OCI-LY3 (cell line): ENCODE measurements around the gene ZSWIM8.
"Not testable (repeated sequence)": the region's sequence is repeated elsewhere in the genome, so short reads cannot be mapped to it uniquely, and the experiment has no call there.

ENCODE experiments used
- EZH2phosphoT487 ChIP-seq: fragments of 200-600 bp; shearing (Covaris generic); IDR thresholded peaks from 2 replicates; pipeline ENCODE4 v1.6.1; 2018; ENCODE audit warnings: antibody characterized with exemption, mixed run types, low read depth
- TF ChIP-seq, protein P1 (sequence below): fragments of 200-600, 300-600 bp; sonication (generic); IDR thresholded peaks from 2 replicates; pipeline ENCODE4 v1.5.1; 2014; ENCODE audit warnings: antibody characterized with exemption, low read length, low read depth

DNA sequence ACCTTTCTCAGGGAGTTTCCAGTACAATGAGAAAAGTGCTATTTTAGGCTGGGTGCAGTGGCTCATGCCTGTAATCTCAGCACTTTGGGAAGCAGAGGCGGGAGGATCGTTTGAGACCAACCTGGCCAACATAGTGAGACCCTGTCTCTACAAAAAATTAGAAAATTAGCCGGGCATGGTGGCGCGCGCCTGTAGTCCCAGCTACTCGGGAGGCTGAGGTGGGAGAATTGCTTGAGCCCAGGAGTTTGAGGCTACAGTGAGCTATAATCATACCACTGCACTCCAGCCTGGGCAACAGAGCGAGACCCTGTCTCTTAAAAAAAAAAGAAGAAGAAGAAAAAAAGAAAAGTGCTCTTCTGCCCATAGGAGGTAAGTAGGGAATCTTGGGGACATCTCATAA lies 10.6 kb downstream of the ZSWIM8 start:
- TF ChIP-seq, protein P1, sequence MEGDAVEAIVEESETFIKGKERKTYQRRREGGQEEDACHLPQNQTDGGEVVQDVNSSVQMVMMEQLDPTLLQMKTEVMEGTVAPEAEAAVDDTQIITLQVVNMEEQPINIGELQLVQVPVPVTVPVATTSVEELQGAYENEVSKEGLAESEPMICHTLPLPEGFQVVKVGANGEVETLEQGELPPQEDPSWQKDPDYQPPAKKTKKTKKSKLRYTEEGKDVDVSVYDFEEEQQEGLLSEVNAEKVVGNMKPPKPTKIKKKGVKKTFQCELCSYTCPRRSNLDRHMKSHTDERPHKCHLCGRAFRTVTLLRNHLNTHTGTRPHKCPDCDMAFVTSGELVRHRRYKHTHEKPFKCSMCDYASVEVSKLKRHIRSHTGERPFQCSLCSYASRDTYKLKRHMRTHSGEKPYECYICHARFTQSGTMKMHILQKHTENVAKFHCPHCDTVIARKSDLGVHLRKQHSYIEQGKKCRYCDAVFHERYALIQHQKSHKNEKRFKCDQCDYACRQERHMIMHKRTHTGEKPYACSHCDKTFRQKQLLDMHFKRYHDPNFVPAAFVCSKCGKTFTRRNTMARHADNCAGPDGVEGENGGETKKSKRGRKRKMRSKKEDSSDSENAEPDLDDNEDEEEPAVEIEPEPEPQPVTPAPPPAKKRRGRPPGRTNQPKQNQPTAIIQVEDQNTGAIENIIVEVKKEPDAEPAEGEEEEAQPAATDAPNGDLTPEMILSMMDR = not testable (repeated sequence)
- not testable (repeated sequence) for TF ChIP-seq EZH2phosphoT487
